Activated naive CD8-positive, alpha-beta T cell treated with anti-CD3 and anti-CD28 coated beads for 36 hours (primary cell): ENCODE results near the gene PKD2L2. TPM values are rescaled to one million over a fixed set of nuclear protein-coding genes. Genes with fewer than 3 reads are reported as not detected.
A peak's percentile ranks its signal among the peaks of the same experiment; 100 is the strongest.
"Not testable (repeated sequence)": the region's sequence is repeated elsewhere in the genome, so short reads cannot be mapped to it uniquely, and the experiment has no call there.

Experiments
- DNase-seq: peaks from one replicate; pipeline ENCODE4 v3.0.0; 2021
- H3K27ac Mint-ChIP-seq: one replicate; pipeline ENCODE4 v1.8.0; 2022; ENCODE audit warnings: mild to moderate bottlenecking, moderate library complexity, mixed read lengths
- H3K27me3 Mint-ChIP-seq: one replicate; pipeline ENCODE4 v1.8.0; 2022; ENCODE audit warnings: mild to moderate bottlenecking, mixed read lengths
- H3K36me3 Mint-ChIP-seq: one replicate; pipeline ENCODE4 v1.8.0; 2021; ENCODE audit warnings: mild to moderate bottlenecking, mixed read lengths
- H3K4me1 Mint-ChIP-seq: one replicate; pipeline ENCODE4 v1.8.0; 2021; ENCODE audit warnings: mixed read lengths
- H3K4me3 Mint-ChIP-seq: one replicate; pipeline ENCODE4 v1.8.0; 2022; ENCODE audit warnings: mild to moderate bottlenecking, moderate library complexity, mixed read lengths
- H3K9me3 Mint-ChIP-seq: one replicate; pipeline ENCODE4 v1.8.0; 2022; ENCODE audit warnings: mixed read lengths
- total RNA-seq, 2 experiments: library from RNA; stranded (reverse); gene quantifications; one replicate each; pipeline ENCODE4 v1.2.3, GENCODE V29; 2021

PKD2L2 gene
- total RNA-seq, 2 experiments from 2014 or later: not detected

- no peak for DNase-seq
- H3K4me3 Mint-ChIP-seq: no peak overlapping the region
- peaks cover 13% of the 10 kb centered on the region for H3K36me3 Mint-ChIP-seq
- H3K9me3 Mint-ChIP-seq: no peaks in the 10 kb centered on the region
- no peak overlapping the region for H3K27ac Mint-ChIP-seq
- H3K27me3 Mint-ChIP-seq: no peaks in the 10 kb centered on the region
- peaks cover 2% of the 10 kb centered on the region for H3K4me1 Mint-ChIP-seq
Measured at GRCh38 chr5:137960141-137960540, 70.9 kb downstream of the PKD2L2 start.

- no peak for DNase-seq
- Mint-ChIP-seq H3K4me1 (peaks cover 2% of the 10 kb centered on the region), H3K36me3 (peaks cover 15% of the 10 kb centered on the region), H3K27me3 (no peaks in the 10 kb centered on the region), H3K9me3 (no peaks in the 10 kb centered on the region), H3K4me3 (no peak overlapping the region), H3K27ac (no peak overlapping the region)
Measured at GRCh38 chr5:137960819-137961218, 71.6 kb downstream of the PKD2L2 start.

GRCh38 chr5:137970384-137970783, 81.1 kb downstream of the PKD2L2 start:
- Mint-ChIP-seq H3K9me3 (peaks cover 11% of the 10 kb centered on the region), H3K36me3 (peaks cover 49% of the 10 kb centered on the region)
- H3K4me3 Mint-ChIP-seq, H3K27ac Mint-ChIP-seq, H3K27me3 Mint-ChIP-seq, DNase-seq, H3K4me1 Mint-ChIP-seq: not testable (repeated sequence)

- Mint-ChIP-seq H3K36me3 (peaks cover 61% of the 10 kb centered on the region), H3K9me3 (peaks cover 14% of the 10 kb centered on the region), H3K27ac (peak overlapping the region; percentile 15)
Measured at GRCh38 chr5:137975208-137975607, 86.0 kb downstream of the PKD2L2 start.

GRCh38 chr5:137989419-137989818, 100.2 kb downstream of the PKD2L2 start:
- Mint-ChIP-seq H3K36me3 (peaks cover 18% of the 10 kb centered on the region), H3K27me3 (no peaks in the 10 kb centered on the region), H3K9me3 (no peaks in the 10 kb centered on the region), H3K4me3 (no peak overlapping the region), H3K4me1 (peaks cover 15% of the 10 kb centered on the region), H3K27ac (no peak overlapping the region)
- no peak for DNase-seq

More at GRCh38 chr5:137975208-137975607, 86.0 kb downstream of the PKD2L2 start:
- no peak for DNase-seq
- Mint-ChIP-seq H3K4me1 (no peaks in the 10 kb centered on the region), H3K27me3 (no peaks in the 10 kb centered on the region), H3K4me3 (no peak overlapping the region)

Other genes starting within 250 kb of the PKD2L2 start
- gene KLHL3, start 153.4 kb upstream of the PKD2L2 start, total RNA-seq: 10 to 100 TPM in 1 of 2 experiments, 1 to 10 TPM in 1; 9.2 to 10.8 TPM
- 10 to 100 TPM; 44.3 to 44.6 TPM for gene HNRNPA0, start 135.1 kb upstream of the PKD2L2 start, total RNA-seq
- not detected for gene MYOT, start 21.6 kb upstream of the PKD2L2 start, total RNA-seq
- gene FAM13B, start 143.6 kb downstream of the PKD2L2 start, total RNA-seq: 10 to 100 TPM; 17.8 to 18.2 TPM
- gene WNT8A, start 194.6 kb downstream of the PKD2L2 start, total RNA-seq: not detected
- gene NME5, start 250.0 kb downstream of the PKD2L2 start, total RNA-seq: not detected